Activated naive CD4-positive, alpha-beta T cell treated with anti-CD3 and anti-CD28 coated beads, Interleukin-2, amount 50 U/mL, for 72 hours (primary cell): ENCODE data around the gene TMPRSS9. TPM values are rescaled to one million over a fixed set of nuclear protein-coding genes. Genes with fewer than 3 reads are reported as not detected.
A peak's percentile ranks its signal among the peaks of the same experiment; 100 is the strongest.

Experiments used
- ATAC-seq, 2 donors: fragments of 150-1000 bp; cut with Tn5 transposase; 2 replicates each; pipeline ENCODE4 v1.10.0; 2021; ENCODE audit warnings: mild to moderate bottlenecking in 2 of 2, moderate library complexity in 2 of 2
- DNase-seq, 2 donors: peaks; one replicate each; pipeline ENCODE4 v3.0.0; 2021 to 2022; ENCODE audit warnings: low spot score in 2 of 2
- H3K27ac Mint-ChIP-seq, 2 donors: one replicate each; pipeline ENCODE4 v1.8.0; 2022; ENCODE audit warnings: mild to moderate bottlenecking in 2 of 2, mixed read lengths in 2 of 2
- H3K36me3 Mint-ChIP-seq, 2 donors: one replicate each; pipeline ENCODE4 v1.8.0; 2022; ENCODE audit warnings: mixed read lengths in 2 of 2
- H3K9me3 Mint-ChIP-seq, 2 donors: one replicate each; pipeline ENCODE4 v1.8.0; 2022; ENCODE audit warnings: mixed read lengths in 2 of 2
- total RNA-seq, 2 donors: library from RNA; stranded (reverse); gene quantifications; one replicate each; pipeline ENCODE4 v1.2.3, GENCODE V29; 2022

Gene TMPRSS9
- not detected for total RNA-seq

DNA sequence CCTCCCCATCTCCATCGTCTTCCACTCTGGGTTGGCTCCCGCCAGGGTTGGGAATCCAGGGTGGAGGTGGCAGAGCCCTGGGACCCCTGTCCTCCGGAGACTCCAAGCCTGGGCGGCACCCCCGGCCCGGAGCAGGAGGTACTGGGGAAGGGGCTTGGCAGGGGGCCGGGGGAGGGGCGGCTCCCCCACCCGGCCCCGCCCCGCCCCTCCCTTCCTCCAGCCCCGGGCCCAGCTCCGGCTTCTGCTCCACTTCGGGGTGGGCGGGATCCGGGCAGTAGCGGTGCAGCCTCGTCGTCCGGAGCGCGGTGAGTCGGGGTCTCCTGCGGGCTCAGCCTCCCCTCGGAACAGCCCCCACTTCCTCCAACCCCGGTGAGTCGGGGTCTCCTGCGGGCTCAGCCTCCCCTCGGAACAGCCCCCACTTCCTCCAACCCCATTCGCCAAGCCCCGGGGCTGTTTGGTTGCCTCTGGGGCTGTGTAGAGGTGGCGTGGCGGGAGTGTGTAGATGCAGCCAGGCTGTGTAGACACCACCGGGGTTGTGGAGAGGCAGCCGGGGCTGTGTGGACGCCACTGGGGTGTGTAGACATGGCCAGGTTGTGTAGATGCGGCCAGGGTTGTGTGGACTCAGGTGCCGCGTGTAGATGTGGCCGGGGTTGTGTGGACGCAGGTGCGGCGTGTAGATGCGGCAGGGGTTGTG is at the start of gene TMPRSS9:
TSS of gene TMPRSS9 (plus strand) at position 274 of the 694 bp plus-strand sequence. CDS start 29,521 bp downstream, outside the sequence.
- H3K36me3 Mint-ChIP-seq = no peaks in the 10 kb centered on the region
- ATAC-seq (peak in 1 of 2 donors; percentile 57), DNase-seq (no peak)
- H3K9me3 Mint-ChIP-seq = no peaks in the 10 kb centered on the region
- H3K27ac Mint-ChIP-seq = no peak within 1 kb of the TSS

DNA sequence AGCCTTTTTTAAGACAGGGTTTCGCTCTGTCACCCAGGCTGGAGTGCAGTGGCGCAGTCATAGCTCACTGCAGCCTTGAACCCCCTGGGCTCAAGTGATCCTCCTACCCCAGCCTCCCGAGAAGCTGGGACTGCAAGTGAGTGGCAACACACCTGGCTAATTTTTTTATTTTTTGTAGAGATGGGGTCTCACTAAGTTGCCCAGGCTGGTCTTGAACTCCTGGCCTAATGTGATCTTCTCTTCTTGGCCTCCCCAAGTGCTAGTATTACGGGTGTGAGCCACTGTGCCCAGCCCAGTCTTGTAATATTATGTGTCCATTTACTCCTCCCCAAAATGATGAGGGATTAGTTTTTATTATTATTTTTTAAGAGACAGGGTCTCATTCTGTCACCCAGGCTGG is 49.0 kb upstream of the TMPRSS9 start:
- H3K36me3 Mint-ChIP-seq = peaks cover 15 to 19% of the 10 kb centered on the region in 2 donors
- DNase-seq (no peak), ATAC-seq (no peak)
- H3K9me3 Mint-ChIP-seq = peaks cover 10 to 15% of the 10 kb centered on the region in 2 donors
- no peak overlapping the region for H3K27ac Mint-ChIP-seq

DNA sequence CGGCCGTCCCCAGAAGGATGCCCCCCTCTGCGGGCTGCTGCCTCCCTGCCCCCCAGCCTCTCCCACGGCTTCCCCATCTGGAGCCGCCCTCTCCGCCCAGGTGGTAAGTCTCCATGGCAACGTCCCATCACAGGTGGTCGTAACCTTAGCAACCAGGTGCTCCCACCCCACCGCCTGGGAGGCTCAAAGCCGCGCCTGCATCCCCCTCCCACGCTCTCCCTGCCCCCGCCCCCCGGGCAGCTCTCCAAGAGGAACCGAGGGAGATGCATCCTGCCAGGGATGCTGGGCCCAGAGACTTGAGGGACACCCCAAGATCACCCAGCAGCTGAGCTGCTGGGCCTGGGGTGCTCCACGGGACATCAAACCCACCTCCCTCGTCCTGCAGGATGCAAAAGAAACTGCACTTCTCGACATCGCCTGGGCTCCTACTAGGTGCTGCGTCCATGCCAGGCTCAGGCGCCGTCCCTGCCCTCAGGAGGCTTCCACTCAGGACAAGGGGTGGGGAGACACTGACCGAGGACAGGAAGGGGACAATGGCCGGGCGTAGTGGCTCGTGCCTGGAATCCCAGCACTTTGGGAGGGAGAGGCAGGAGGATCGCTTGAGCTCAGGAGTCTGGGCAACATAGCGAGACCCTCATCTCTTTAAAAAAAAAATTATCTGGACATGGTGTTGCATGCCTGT is 47.1 kb upstream of the TMPRSS9 start:
- ATAC-seq = no peak
- Mint-ChIP-seq H3K36me3 (peaks cover 15 to 19% of the 10 kb centered on the region in 2 donors), H3K9me3 (peaks cover 10 to 15% of the 10 kb centered on the region in 2 donors), H3K27ac (no peak overlapping the region)
- no peak for DNase-seq

DNA sequence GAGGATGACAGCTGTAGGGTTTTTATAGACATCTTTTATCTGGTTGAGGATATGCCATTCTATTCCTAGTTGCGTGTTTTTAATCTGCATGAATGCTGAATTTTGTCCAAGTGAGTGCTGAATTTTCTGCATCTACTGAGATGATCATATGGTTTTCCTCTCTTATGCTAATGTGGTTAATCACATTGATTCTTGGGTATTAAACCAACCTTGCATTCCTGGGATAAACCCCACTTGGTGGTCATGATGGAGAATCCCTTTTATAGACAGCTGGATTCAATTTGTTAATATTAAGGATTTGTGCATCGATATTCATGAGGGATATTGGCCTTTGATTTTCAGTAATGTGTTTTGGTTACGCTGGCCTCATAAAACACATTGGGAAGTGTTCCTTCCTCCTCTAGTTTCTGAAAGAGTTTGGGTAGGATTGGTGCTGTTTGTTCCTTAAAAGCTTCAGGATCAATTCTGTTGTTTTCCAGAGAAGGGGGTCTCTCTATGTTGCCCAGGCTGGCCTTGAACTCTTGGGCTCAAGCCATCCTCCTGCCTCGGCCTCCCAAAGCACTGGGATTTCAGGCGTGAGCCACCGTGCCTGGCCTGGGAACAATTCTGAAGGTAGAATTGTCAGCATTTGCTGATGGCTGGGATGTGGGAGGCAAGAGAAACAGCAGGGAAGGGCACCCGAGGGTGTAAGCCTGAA is 44.8 kb upstream of the TMPRSS9 start:
- Mint-ChIP-seq H3K27ac (no peak overlapping the region), H3K9me3 (peaks cover 10 to 15% of the 10 kb centered on the region in 2 donors), H3K36me3 (peaks cover 12 to 15% of the 10 kb centered on the region in 2 donors)
- ATAC-seq (no peak), DNase-seq (no peak)

DNA sequence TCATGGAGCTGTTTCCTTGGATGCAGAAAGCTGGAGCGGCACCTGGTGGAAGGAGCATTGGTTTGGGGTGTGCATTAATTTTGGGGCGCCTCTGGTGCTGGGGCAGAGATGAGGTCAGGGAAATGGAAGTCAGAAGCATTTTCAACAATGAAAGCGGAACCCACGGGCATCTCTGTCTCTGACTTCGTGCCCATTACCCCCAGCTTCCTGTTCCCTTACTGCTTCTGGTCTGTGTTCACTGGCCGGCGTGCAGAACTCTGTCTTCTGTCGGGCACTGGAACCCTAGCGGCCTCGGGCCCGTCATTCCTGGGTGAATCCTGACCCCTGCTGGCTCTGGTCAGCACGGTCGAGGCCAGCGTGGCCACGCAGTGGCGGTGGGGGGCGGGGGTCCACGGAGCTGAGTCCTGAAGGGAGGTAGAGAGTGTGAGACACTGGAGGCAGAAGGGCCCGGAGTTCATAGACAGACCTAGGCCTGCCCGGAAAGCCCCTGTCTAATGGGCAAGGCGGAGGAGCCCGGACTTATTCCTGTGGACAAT is 44.2 kb upstream of the TMPRSS9 start:
- ATAC-seq (peak; percentile 59 to 75), DNase-seq (peak in 1 of 2 donors; percentile 41)
- Mint-ChIP-seq H3K36me3 (peaks cover 12 to 15% of the 10 kb centered on the region in 2 donors), H3K27ac (no peak overlapping the region), H3K9me3 (peaks cover 10 to 15% of the 10 kb centered on the region in 2 donors)

DNA sequence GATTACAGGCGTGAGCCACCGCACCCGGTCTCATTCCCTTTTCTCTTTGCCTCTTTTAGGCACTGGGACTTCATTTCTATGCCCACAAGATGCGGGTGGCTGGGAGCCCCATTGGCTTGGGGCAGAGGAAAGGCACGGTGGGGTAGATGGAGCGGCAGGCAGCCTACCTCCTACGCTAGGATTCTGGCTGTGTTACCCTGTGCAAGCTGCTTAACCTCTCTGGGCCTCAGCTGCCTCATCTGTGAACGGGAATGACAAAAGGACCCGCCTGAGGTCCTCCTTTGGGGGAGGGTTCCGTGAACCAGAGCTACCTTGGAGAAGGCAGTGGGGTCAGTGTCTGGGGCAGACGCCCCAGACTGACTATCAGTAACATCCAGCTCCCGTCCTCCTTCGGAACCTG is 42.8 kb upstream of the TMPRSS9 start:
- Mint-ChIP-seq H3K9me3 (peaks cover 10 to 15% of the 10 kb centered on the region in 2 donors), H3K36me3 (peaks cover 12 to 15% of the 10 kb centered on the region in 2 donors), H3K27ac (no peak overlapping the region)
- no peak for ATAC-seq
- DNase-seq = no peak

DNA sequence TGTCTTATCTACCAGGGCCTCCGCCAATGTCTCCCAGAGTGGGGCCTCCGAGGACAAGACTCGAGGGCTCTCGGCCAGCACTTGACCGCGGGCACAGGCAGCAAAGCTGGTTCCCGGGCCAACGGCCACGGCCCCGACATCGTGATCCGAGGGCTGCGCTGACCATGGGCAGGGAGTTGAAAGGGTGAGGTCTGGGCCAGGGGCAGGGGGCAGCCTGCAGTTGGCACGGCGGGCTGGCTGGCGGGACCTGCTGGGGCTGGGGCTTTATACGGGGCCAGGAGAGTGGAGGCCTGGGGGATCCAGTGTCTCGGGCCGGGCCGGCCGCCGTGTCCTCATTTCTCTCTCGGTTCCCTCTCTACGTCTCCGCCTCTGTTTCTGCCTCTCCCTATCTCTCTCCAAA is 42.3 kb upstream of the TMPRSS9 start:
- no peak for DNase-seq
- no peak for ATAC-seq
- Mint-ChIP-seq H3K27ac (no peak overlapping the region), H3K36me3 (peaks cover 12 to 15% of the 10 kb centered on the region in 2 donors), H3K9me3 (peaks cover 10 to 15% of the 10 kb centered on the region in 2 donors)

DNA sequence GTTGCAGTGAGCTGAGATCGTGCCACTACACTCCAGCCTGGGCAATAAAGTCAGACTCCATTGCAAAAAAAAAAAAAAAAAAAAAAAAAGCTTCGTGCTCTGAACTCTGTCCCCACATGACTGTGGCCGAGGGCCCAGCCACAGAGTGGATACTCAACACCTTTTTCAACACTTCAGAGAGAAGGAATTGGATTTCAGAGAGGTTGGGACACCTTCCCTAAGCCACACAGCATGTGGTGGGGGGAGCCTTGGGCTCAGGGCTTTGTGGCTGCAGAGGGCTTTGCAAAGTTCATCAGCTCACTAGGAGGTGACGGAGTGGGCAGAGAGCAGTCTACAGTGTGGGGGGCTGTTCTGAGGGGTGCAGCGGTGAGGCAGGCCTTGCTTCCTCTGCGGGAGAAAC is 41.1 kb upstream of the TMPRSS9 start:
- H3K36me3 Mint-ChIP-seq = peaks cover 12 to 15% of the 10 kb centered on the region in 2 donors
- H3K9me3 Mint-ChIP-seq = peaks cover 10 to 15% of the 10 kb centered on the region in 2 donors
- H3K27ac Mint-ChIP-seq = no peak overlapping the region
- DNase-seq = no peak
- ATAC-seq = peak in 1 of 2 donors; percentile 10

DNA sequence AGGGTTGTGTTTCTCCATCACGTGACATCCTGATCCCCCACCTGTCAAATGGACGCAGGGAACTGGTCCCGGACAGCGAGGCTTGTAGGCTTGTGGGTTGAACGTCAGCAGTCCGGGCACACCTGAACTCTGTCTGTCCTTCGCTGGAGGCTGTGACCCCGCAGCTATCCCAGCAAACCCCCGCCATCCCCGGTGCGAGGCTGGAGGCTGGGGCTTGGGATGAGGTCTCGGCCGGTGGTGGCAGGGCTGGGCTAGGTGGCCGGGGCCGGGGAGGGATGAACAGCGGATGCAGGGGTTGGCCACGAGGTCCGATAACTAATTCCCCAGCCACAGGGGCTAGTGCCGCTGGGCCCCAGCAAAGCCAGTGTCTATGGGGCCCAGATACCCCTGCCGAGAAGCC is 40.5 kb upstream of the TMPRSS9 start:
- peaks cover 11 to 13% of the 10 kb centered on the region in 2 donors for H3K36me3 Mint-ChIP-seq
- H3K27ac Mint-ChIP-seq = no peak overlapping the region
- ATAC-seq (no peak), DNase-seq (no peak)
- peaks cover 9 to 13% of the 10 kb centered on the region in 2 donors for H3K9me3 Mint-ChIP-seq

DNA sequence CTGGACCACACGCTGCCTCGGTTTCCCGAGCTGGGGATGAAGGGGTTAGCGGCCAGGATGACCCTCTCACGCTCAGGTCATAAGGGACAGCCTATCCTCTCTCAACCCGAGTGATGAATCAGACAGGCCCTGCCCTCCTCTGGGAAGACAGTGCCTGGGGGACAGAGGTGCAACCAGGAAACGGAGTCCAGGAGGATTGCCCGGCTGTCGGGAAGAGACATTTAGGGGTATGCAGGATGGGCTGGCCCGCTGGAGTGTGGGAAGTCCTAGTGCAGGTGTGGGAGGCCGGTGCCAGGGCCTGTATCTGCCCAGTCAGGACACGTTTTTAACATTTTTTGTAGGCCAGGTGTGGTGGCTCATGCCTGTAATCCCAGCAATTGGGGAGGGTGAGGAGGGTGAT is 40.0 kb upstream of the TMPRSS9 start:
- ATAC-seq (no peak), DNase-seq (no peak)
- H3K9me3 Mint-ChIP-seq = peaks cover 4 to 8% of the 10 kb centered on the region in 2 donors

DNA sequence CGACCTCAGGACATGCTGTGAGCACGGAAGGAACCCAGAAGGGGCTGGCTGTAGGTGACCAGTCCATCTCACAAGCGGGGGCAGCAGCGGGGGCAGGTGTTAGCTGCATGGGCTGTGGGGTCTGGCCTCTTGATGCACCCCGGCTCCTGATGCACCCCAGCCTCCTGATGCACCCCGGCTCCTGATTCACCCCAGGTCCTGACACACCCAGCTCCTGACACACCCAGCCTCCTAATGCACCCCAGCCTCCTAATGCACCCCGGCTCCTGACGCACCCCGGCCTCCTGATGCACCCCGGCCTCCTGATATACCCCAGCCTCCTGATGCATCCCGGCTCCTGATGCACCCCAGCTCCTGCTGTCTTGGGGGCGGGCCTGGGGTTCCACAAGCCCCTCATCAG is 39.1 kb upstream of the TMPRSS9 start:
- H3K36me3 Mint-ChIP-seq = peaks cover 4 to 7% of the 10 kb centered on the region in 2 donors
- ATAC-seq = no peak
- no peak for DNase-seq

More for the DNA sequence above, 40.0 kb upstream of the TMPRSS9 start:
- Mint-ChIP-seq H3K27ac (no peak overlapping the region), H3K36me3 (peaks cover 6 to 8% of the 10 kb centered on the region in 2 donors)

DNA sequence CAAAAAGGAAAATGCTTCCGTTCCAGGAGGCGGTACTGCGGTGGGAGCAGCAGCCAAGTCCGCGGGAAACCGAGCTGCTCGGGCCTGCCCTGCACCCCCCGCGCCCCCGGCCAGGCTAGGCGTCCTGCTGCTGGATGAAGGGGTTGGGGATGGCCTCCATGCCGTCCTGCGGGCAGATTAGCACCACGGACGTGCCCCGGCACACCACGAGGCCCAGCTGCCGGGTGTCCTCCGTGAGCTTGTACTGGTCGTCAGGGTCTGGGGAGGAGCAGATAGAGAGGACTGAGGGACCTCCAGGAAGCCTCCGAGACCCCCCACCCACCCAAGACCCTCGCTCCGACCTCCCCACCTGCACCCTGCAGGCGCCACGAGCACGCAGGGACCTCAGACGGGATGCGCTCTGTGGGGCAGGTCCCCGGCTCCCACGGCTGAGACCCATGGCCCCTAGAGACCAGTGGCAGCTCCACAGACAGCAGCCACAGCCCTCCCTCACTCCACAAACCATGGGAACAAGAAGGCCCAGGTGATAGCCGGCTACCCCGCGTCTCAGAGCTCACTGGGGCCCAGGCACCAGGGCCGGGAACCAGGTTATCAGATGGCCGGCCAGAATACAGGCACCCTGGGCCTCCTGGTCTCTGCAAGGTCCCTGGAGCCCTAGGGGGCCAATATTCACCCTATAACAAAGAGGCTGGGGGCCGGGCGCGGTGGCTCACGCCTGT is 38.3 kb upstream of the TMPRSS9 start:
- ATAC-seq (no peak), DNase-seq (no peak)
- H3K36me3 Mint-ChIP-seq = peaks cover 4 to 9% of the 10 kb centered on the region in 2 donors
- H3K27ac Mint-ChIP-seq = peak overlapping the region in 1 of 2 donors; percentile 79
- H3K9me3 Mint-ChIP-seq = no peaks in the 10 kb centered on the region

More for the DNA sequence above, 39.1 kb upstream of the TMPRSS9 start:
- H3K27ac Mint-ChIP-seq = no peak overlapping the region
- H3K9me3 Mint-ChIP-seq = no peaks in the 10 kb centered on the region

DNA sequence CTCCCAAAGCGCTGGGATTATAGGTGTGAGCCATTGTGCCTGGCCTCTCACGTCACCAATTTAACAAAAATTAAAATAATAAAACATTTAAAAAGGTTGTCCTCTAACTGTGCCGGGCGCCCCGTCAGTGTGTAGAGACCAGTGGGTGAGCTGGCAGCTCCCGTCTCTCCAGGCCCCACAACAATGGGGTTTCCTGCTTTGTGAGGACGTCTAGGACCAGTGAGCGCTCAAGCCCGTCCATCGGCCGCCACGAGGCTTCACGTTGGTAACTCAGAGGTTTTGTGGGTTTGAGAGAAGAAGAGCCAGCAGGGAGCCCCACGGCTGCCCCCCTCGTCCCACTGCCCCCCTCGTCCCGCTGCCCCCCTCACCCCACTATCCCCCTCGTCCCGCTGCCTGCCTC is 36.4 kb upstream of the TMPRSS9 start:
- no peak overlapping the region for H3K27ac Mint-ChIP-seq
- H3K36me3 Mint-ChIP-seq = peaks cover 17 to 22% of the 10 kb centered on the region in 2 donors
- no peak for ATAC-seq
- no peaks in the 10 kb centered on the region for H3K9me3 Mint-ChIP-seq
- DNase-seq = no peak

DNA sequence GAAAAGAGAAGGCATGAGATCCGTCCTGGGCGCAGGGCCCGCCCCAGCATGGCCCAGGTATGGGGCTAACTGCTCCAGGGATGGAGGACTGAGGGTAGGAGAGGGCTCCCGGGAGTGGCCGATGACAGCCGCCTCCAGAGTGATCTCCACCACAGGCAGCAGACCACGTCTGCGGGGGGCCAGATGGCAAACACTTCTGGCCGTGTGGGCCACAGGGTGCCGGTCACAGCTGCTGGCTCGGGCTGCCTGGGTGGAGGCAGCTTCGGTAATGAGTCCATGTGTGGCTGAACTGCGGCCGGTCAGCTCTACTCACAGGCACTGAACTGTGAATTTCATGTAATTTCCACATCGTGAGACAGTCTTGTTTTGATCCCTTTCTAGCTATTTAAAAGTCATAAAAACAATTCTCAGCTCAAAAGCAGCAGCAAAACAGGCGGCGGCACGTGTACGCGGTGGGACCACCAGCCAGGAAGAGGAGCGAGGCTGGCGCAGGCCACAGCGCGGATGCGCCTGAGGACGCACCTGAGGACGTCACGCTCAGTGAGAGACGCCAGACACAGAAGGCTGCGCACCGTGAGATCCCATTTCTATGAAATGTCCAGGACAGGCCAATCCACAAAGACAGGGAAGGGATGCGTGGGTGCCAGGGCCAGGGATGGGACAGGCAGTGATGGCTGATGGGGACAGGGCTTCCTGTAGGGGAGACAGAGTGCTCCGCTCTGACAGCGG is 35.7 kb upstream of the TMPRSS9 start:
- DNase-seq (no peak), ATAC-seq (no peak)
- peaks cover 23 to 27% of the 10 kb centered on the region in 2 donors for H3K36me3 Mint-ChIP-seq
- no peaks in the 10 kb centered on the region for H3K9me3 Mint-ChIP-seq
- H3K27ac Mint-ChIP-seq = peak overlapping the region in 1 of 2 donors; percentile 53

DNA sequence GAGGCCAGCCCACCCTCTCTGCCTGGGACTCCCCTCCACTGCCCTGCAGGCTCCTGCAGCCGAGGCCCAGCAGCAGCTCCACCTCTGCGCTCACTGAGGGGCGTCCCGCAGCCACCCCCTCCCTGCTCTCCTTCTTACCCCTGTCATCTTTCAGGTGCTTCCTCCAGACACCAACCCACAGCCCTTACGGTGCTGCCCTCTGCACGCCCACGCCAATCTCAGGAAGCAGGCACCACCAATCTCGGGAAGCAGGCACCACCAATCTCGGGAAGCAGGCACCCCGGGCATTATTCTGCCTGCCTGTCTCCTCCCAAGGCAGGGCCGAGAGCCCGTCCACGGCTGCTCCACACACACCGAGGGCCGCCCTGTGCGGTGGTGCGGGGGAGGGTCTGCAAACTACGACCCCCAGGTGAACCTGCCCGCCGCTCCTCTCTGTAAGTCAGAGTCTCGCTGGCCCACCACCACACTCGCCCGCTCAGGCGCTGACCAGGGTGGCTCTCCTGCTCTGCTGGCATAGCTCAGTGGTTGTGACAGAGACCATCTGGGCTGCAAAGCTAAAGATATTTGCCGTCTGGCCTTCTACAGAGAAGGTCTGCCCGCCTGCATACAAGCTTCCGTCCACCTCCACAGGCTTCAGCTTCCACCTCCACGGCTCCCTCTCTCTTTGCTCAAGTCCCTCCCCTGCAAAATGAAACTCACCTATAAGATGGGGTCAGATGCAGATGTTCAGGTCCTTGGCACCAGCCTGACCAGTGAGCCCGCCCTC is 34.6 kb upstream of the TMPRSS9 start:
- no peak for ATAC-seq
- no peaks in the 10 kb centered on the region for H3K9me3 Mint-ChIP-seq
- no peak for DNase-seq
- peak overlapping the region in 1 of 2 donors; percentile 89 for H3K27ac Mint-ChIP-seq
- H3K36me3 Mint-ChIP-seq = peaks cover 27 to 31% of the 10 kb centered on the region in 2 donors
